ENCODE data around the gene SUB1.

DNA sequence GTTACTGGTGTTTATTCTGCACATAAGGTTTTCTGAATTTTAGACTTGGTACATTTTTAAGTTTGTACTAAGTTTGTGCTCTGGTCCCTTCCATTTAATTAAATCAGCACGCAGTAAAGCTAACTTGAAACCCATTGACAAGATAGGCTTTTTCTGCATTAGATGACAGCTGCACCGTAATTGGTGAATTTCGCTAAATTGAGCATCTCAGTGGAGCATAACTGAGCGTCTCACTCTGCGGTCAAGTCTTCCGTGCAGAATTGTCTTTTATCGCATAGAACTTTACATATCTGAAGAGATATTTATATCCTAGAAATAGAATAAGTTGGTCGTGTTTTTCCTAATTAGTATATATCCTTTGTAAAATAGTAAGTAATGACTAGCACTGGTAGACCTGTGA lies 4.1 kb downstream of the SUB1 start:
- TF ChIP-seq, protein P1, sequence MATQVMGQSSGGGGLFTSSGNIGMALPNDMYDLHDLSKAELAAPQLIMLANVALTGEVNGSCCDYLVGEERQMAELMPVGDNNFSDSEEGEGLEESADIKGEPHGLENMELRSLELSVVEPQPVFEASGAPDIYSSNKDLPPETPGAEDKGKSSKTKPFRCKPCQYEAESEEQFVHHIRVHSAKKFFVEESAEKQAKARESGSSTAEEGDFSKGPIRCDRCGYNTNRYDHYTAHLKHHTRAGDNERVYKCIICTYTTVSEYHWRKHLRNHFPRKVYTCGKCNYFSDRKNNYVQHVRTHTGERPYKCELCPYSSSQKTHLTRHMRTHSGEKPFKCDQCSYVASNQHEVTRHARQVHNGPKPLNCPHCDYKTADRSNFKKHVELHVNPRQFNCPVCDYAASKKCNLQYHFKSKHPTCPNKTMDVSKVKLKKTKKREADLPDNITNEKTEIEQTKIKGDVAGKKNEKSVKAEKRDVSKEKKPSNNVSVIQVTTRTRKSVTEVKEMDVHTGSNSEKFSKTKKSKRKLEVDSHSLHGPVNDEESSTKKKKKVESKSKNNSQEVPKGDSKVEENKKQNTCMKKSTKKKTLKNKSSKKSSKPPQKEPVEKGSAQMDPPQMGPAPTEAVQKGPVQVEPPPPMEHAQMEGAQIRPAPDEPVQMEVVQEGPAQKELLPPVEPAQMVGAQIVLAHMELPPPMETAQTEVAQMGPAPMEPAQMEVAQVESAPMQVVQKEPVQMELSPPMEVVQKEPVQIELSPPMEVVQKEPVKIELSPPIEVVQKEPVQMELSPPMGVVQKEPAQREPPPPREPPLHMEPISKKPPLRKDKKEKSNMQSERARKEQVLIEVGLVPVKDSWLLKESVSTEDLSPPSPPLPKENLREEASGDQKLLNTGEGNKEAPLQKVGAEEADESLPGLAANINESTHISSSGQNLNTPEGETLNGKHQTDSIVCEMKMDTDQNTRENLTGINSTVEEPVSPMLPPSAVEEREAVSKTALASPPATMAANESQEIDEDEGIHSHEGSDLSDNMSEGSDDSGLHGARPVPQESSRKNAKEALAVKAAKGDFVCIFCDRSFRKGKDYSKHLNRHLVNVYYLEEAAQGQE (IDR thresholded peaks at IDR 0.05; ENCODE audit: insufficient read depth in 1 of 2, low read depth in 2 of 2, low read length in 2 of 2), result no peak
- no peak for TF ChIP-seq SIN3A (IDR thresholded peaks at IDR 0.05; ENCODE audit: borderline replicate concordance, insufficient read depth, low read length)
